Dedifferentiated amniotic fluid mesenchymal stem cell (primary cell): ENCODE data around the gene SLC1A7.

Experiments
- DNase-seq: peaks from one replicate; pipeline ENCODE4 v3.0.0-alpha.2; 2016; ENCODE audit errors: extremely low spot score

The SLC1A7 gene

GRCh38 chr1:53115403-53116306 lies 26.8 kb downstream of the SLC1A7 start:
- no peak for DNase-seq

- DNase-seq = no peak
Observed at GRCh38 chr1:53114581-53115400, 27.6 kb downstream of the SLC1A7 start.

GRCh38 chr1:53114090-53114489 lies 28.3 kb downstream of the SLC1A7 start:
- DNase-seq = no peak

- no peak for DNase-seq
Observed at GRCh38 chr1:53112861-53113260, 29.6 kb downstream of the SLC1A7 start.

GRCh38 chr1:53112271-53112774 lies 30.1 kb downstream of the SLC1A7 start:
- DNase-seq = peak; percentile 34

- DNase-seq = no peak
Observed at GRCh38 chr1:53111693-53112092, 30.7 kb downstream of the SLC1A7 start.

GRCh38 chr1:53111073-53111556 lies 31.3 kb downstream of the SLC1A7 start:
- DNase-seq = no peak

GRCh38 chr1:53110370-53111072 lies 31.9 kb downstream of the SLC1A7 start:
- peak; percentile 30 for DNase-seq

- no peak for DNase-seq
Observed at GRCh38 chr1:53108646-53109580, 33.5 kb downstream of the SLC1A7 start.

- peak; percentile 87 for DNase-seq
Observed at GRCh38 chr1:53107570-53108322, 34.7 kb downstream of the SLC1A7 start.

GRCh38 chr1:53107090-53107489 lies 35.3 kb downstream of the SLC1A7 start:
- DNase-seq = no peak

- DNase-seq = no peak
Observed at GRCh38 chr1:53104289-53104913, 38.0 kb downstream of the SLC1A7 start.

GRCh38 chr1:53094533-53094919 lies 47.9 kb downstream of the SLC1A7 start:
- no peak for DNase-seq

- DNase-seq = no peak
Observed at GRCh38 chr1:53093778-53094532, 48.5 kb downstream of the SLC1A7 start.

GRCh38 chr1:53093451-53093754 lies 49.0 kb downstream of the SLC1A7 start:
- DNase-seq = no peak

- DNase-seq = no peak
Observed at GRCh38 chr1:53092659-53093450, 49.6 kb downstream of the SLC1A7 start.

GRCh38 chr1:53091841-53092645 lies 50.4 kb downstream of the SLC1A7 start:
- DNase-seq = no peak
